Endothelial cell of hepatic sinusoid (primary cell): ENCODE measurements around the gene CRIM1.

ENCODE experiments used
- in situ Hi-C: cut with HindIII; loops from 2 replicates; pipeline ENCODE4 v1.10.0; 2017; ENCODE audit warnings: low sequenced_read_pairs

CRIM1 gene

GRCh38 chr2:36597003-36597531 is 241.5 kb downstream of the CRIM1 start:
- in situ Hi-C loops: no loop called here

- in situ Hi-C loops: no loop called here
Observed at GRCh38 chr2:36597532-36598377, 242.2 kb downstream of the CRIM1 start, which contains the start of gene FEZ2. Gene FEZ2, minus strand, starts transcription at chr2:36598168. Its CDS starts 26 bp downstream, at chr2:36598142.
